Measurements from ENCODE around the gene ZNF358.

GRCh38 chr19:7509625-7510024 is 6.3 kb upstream of the ZNF358 start:
- TF ChIP-seq CTCF (IDR thresholded peaks at IDR 0.05) (no peak), POLR2A (IDR thresholded peaks at IDR 0.05) (no peak)

All from body of pancreas (tissue), 4 donors.